HG02884 (cell line): ENCODE data around the gene KATNIP.

Experiments
- ATAC-seq: cut with Tn5 transposase; IDR thresholded peaks from one replicate; pipeline ENCODE4 v1.9.1; 2021; ENCODE audit warnings: mild to moderate bottlenecking, moderate library complexity; ENCODE audit not compliant: unreplicated experiment

The KATNIP gene

DNA sequence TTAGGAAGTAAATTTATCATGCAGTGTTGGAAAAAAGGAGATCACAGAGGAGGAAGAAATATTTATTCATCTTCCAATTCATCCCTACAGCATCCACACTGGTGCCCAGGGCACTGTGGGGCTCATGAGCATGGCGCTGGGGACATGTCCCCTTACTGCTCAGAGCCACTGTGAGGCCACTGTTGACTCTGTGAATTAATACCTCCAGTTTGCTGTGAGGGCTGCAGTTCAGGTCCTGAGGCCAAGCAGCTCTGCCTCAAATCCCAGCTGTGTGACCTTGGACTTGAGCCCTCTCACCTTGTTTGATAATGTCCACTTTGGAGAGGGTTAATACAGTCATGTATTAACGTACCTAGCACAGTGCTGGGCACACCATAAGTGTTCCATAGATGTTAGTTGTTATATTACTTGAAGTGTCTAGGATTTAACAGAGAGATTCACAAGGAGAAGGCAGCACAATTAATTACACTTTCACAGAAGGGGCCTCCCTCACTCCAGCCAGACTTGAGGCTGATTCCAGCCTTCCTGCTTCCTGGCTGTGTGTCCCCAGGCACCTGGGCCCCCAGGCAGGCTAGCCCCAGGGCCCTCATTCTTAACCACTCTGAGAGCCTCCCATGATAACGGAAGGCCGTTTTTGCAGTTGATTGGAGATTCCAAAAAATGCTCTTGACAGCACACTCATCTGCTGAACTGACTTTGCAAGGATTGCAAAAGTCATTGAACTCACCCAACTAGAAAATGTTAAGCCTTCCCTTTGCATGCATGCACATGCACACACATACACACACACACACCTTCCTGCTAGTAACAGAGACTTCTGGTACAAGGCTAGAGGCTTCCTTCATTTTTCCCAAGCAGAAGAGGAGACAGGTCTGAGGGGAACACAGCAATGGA, 29.4 kb downstream of the KATNIP start:
- no peak for ATAC-seq

GRCh38 chr16:27582883-27583282, 32.9 kb downstream of the KATNIP start:
- no peak for ATAC-seq

DNA sequence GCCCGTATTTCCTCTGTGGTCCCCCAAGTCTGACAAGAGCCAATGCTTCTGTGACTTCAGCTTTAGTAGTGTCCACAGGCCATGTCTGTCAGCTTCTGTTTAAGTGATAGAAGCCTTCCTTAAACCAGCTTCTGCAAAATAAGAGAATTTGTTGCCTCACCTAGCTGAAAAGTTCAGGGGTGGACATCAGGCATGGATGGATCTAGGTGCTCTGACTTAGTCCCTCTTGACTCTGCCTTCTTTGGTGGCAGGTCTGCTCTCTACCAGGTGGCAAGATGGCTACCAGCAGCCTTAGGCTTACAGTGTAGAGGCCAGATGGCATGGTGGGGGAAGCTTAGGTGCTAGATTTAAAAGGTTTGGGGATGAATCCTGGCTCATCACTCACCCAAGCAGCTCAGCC, 33.7 kb downstream of the KATNIP start:
- ATAC-seq: no peak

DNA sequence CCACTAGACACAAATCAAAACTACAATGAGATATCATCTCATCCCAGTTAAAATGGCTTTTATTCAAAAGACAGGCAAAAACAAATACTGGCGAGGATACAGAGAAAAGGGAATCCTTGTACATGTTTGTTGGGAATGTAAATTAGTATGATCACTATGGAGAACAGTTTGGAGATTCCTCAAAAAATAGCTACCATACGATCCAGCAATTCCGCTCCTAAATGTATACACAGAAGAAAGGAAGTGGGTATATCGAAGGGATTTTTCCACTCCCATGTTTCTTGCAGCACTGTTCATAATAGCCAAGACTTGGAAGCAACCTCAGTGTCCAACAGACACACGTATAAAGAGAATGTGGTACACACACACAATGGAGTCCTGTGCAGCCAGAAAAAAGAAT, 35.3 kb downstream of the KATNIP start:
- ATAC-seq: no peak

DNA sequence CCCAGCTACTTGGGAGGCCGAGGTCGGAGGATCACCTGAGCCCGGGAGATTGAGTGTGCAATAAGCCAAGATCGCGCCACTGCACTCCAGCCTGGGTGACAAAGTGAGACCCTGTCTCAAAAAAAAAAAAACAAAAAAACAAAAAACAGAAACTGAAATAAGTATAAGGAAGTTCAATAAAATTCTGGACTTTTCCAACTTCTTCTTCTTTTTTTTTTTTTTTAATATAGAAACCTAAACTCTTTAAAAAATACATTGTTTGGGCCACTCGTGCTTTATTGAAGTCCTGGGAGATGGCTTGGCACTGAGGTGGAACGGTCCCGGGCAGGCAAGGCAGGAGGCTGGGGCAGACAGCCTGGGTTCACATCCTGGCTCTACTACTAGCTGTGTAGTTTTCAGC, 36.8 kb downstream of the KATNIP start:
- ATAC-seq: no peak

DNA sequence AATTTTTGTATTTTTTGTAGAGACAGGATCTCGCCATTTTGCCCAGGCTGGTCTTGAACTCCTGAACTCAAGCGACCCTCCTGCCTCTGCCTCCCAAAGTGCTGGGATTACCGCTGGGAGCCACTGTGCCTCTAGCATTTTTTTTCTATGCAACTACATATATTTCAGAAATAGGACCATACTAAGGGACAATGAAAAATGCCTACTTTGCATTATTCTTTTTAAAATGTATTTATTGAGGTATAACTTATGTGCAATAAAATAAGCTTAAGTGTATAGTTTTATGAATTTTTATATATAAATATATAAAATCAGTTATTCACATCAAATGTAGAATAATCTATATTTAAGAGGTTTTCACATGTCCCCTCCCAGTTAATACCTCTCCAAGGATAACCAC, 38.1 kb downstream of the KATNIP start:
- no peak for ATAC-seq

DNA sequence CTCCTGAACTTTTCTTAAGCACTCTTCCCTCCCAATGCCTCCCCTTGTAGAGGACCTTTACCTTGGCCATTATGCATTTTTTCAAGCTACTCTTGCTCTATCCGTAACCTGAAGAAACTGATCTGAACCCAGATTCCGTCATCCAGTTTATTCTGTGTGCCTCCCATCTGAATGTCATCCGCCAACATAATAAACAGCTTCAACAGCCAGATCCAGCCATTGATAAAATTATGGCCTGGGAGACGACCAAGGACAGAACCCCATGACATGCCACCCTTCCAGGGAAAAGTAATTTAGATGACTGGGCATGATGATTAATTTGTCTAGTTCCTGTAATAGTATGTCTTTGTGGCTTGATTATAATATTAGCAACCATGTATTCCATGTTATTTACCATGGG, 41.9 kb downstream of the KATNIP start:
- ATAC-seq: no peak

- ATAC-seq: no peak
Measured at GRCh38 chr16:27595475-27595874, 45.5 kb downstream of the KATNIP start.

DNA sequence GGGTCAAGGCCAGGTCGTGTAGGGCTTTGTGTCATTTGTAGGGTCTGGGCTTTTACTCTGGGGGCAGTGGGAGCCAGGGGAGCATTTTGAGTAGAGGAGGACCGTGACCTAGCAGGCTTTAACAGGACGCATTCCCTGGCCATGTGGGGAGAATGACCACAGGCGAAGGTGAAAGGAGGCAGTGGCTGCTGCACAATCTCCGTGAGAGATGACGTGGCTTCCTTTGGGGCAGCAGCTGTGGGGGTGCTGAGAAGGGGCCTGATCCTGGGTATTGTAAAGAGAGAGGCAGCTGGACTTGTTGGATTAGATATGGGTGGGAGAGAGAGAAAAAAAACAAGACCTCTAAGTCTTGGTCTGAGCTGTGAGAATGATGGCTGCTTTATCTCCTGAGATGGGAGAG, 46.0 kb downstream of the KATNIP start:
- no peak for ATAC-seq

DNA sequence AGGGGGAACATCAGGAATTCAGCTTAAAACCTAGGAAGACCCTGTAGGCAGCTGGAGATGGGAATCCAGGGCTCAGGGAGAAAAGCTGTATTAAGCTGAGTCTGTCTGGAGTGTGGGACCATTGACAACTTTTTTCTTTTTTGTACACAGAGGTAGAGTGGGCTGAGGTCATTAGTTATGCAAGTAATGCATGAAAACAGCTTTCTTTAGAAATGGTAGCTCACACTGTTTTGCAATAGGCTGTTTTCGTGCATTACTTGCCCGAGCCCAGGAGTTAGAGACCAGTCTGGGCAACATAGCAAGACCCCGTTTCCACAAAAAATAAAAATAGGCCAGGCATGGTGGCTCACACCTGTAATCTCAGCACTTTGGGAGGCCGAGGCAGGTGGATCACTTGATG, 46.5 kb downstream of the KATNIP start:
- no peak for ATAC-seq

- ATAC-seq: no peak
Measured at GRCh38 chr16:27597361-27597760, 47.4 kb downstream of the KATNIP start.

- ATAC-seq: no peak
Measured at GRCh38 chr16:27598220-27598619, 48.3 kb downstream of the KATNIP start.

- no peak for ATAC-seq
Measured at GRCh38 chr16:27598931-27599565, 49.1 kb downstream of the KATNIP start.

GRCh38 chr16:27599606-27600005, 49.7 kb downstream of the KATNIP start:
- no peak for ATAC-seq
